HEK293 (cell line): Measurements from ENCODE around the gene SUSD6.

Experiments
- CTCF ChIA-PET: fragments of 350-600 bp; formaldehyde crosslinking; extraction: SDS; loops from one replicate; lab custom pipeline; 2021; ENCODE audit warnings: antibody characterized with exemption; lab: Yijun Ruan, JAX
- POLR2A ChIA-PET: fragments of 300-600 bp; formaldehyde crosslinking; extraction: SDS; loops from one replicate; lab custom pipeline; 2020; ENCODE audit warnings: antibody characterized with exemption, inconsistent platforms; lab: Yijun Ruan, JAX
- H3K27ac ChIP-seq: fragments of 200-500 bp; sonication (Bioruptor generic); 2 replicates; pipeline ENCODE4 v1.5.1; 2014; ENCODE audit warnings: low read depth, low read length, control low read depth, inconsistent platforms; ENCODE audit errors: extremely low read depth
- H3K36me3 ChIP-seq, 2 experiments: fragments of 200-500 bp in 1 of 2; sonication (Bioruptor generic) in 1 of 2; 1 replicate in 1 of 2; 2 replicates in 1 of 2; pipeline ENCODE4 v1.5.1; 2014 to 2017; ENCODE audit warnings: inconsistent platforms in 2 of 2, low read length in 2 of 2; ENCODE audit not compliant: control insufficient read depth in 2 of 2, insufficient read depth in 1 of 2
- H3K4me1 ChIP-seq: fragments of 200-500 bp; sonication (Bioruptor generic); 2 replicates; pipeline ENCODE4 v1.5.1; 2014; ENCODE audit warnings: mild to moderate bottlenecking, low read length, inconsistent platforms; ENCODE audit not compliant: control insufficient read depth, insufficient read depth
- H3K4me3 ChIP-seq: 2 replicates; pipeline ENCODE4 v1.5.1; 2011; ENCODE audit warnings: low read depth, mild to moderate bottlenecking, control low read depth, low read length, moderate library complexity
- H3K9me3 ChIP-seq: fragments of 200-500 bp; sonication (Bioruptor generic); 2 replicates; pipeline ENCODE4 v1.5.1; 2014; ENCODE audit warnings: low read depth, low read length, inconsistent platforms; ENCODE audit not compliant: control insufficient read depth, insufficient read depth
- ATF2 ChIP-seq: fragments of 450-650 bp; formaldehyde crosslinking; IDR thresholded peaks from 2 replicates; pipeline ENCODE4 v1.5.1; 2016; ENCODE audit warnings: missing biosample characterization, missing genetic modification characterization, low read depth
- CTCF ChIP-seq: fragments of 450-650 bp; formaldehyde crosslinking; IDR thresholded peaks from 2 replicates; pipeline ENCODE4 v1.5.1; 2016; ENCODE audit warnings: missing biosample characterization, missing genetic modification characterization
- KLF17 ChIP-seq: fragments of 450-650 bp; formaldehyde crosslinking; IDR thresholded peaks from 2 replicates; pipeline ENCODE4 v1.5.1; 2016; ENCODE audit warnings: missing biosample characterization, missing genetic modification characterization
- KLF7 ChIP-seq: fragments of 450-650 bp; formaldehyde crosslinking; IDR thresholded peaks from 2 replicates; pipeline ENCODE4 v1.5.1; 2016; ENCODE audit warnings: missing biosample characterization, missing genetic modification characterization, borderline replicate concordance
- PRDM1 ChIP-seq: fragments of 450-650 bp; formaldehyde crosslinking; IDR thresholded peaks from 2 replicates; pipeline ENCODE4; 2016; ENCODE audit warnings: missing biosample characterization, missing genetic modification characterization
- ZBTB10 ChIP-seq: fragments of 450-650 bp; formaldehyde crosslinking; IDR thresholded peaks from 2 replicates; pipeline ENCODE4 v1.5.1; 2016; ENCODE audit warnings: missing biosample characterization, missing genetic modification characterization
- ZBTB20 ChIP-seq: fragments of 450-650 bp; formaldehyde crosslinking; IDR thresholded peaks from 2 replicates; pipeline ENCODE4 v1.5.1; 2016; ENCODE audit warnings: missing biosample characterization, missing genetic modification characterization
- ZFHX2 ChIP-seq: fragments of 450-650 bp; formaldehyde crosslinking; conservative IDR thresholded peaks from 2 replicates; pipeline ENCODE4 v1.5.1; 2016; ENCODE audit warnings: missing biosample characterization, missing genetic modification characterization
- ZNF10 ChIP-seq: fragments of 450-650 bp; formaldehyde crosslinking; IDR thresholded peaks from 2 replicates; pipeline ENCODE4 v1.5.1; 2017; ENCODE audit warnings: missing biosample characterization, missing genetic modification characterization
- ZNF112 ChIP-seq: fragments of 450-650 bp; formaldehyde crosslinking; IDR thresholded peaks from 2 replicates; pipeline ENCODE4 v1.5.0; 2017; ENCODE audit warnings: missing biosample characterization, missing genetic modification characterization
- ZNF19 ChIP-seq: fragments of 450-650 bp; formaldehyde crosslinking; IDR thresholded peaks from 2 replicates; pipeline ENCODE4; 2016; ENCODE audit warnings: missing biosample characterization, missing genetic modification characterization, low read depth
- ZNF202 ChIP-seq: fragments of 450-650 bp; formaldehyde crosslinking; IDR thresholded peaks from 2 replicates; pipeline ENCODE4 v1.5.1; 2016; ENCODE audit warnings: missing biosample characterization, missing genetic modification characterization, borderline replicate concordance
- ZNF266 ChIP-seq: fragments of 450-650 bp; formaldehyde crosslinking; IDR thresholded peaks from 2 replicates; pipeline ENCODE4 v1.5.1; 2016; ENCODE audit warnings: missing biosample characterization, missing genetic modification characterization, low read depth
- ZNF473 ChIP-seq: fragments of 450-650 bp; formaldehyde crosslinking; IDR thresholded peaks from 2 replicates; pipeline ENCODE4 v1.5.1; 2017; ENCODE audit warnings: missing biosample characterization, missing genetic modification characterization
- ZNF513 ChIP-seq: fragments of 450-650 bp; IDR thresholded peaks from 2 replicates; pipeline ENCODE4 v1.5.1; 2018; ENCODE audit warnings: missing biosample characterization, missing genetic modification characterization
- ZNF514 ChIP-seq: fragments of 450-650 bp; formaldehyde crosslinking; IDR thresholded peaks from 2 replicates; pipeline ENCODE4 v1.5.1; 2016; ENCODE audit warnings: missing biosample characterization, missing genetic modification characterization
- ZNF549 ChIP-seq: fragments of 450-650 bp; IDR thresholded peaks from 2 replicates; pipeline ENCODE4 v1.5.1; 2018; ENCODE audit warnings: missing biosample characterization, missing genetic modification characterization, mild to moderate bottlenecking, inconsistent platforms, moderate library complexity
- ZNF610 ChIP-seq: fragments of 450-650 bp; formaldehyde crosslinking; IDR thresholded peaks from 2 replicates; pipeline ENCODE4 v1.5.1; 2016; ENCODE audit warnings: missing biosample characterization, missing genetic modification characterization, borderline replicate concordance
- ZNF626 ChIP-seq: fragments of 450-650 bp; sonication (Bioruptor Pico); formaldehyde crosslinking; IDR thresholded peaks from 2 replicates; pipeline ENCODE4 v1.5.1; 2018; ENCODE audit warnings: missing biosample characterization, missing genetic modification characterization, inconsistent platforms
- ZNF658 ChIP-seq: fragments of 450-650 bp; formaldehyde crosslinking; IDR thresholded peaks from 2 replicates; pipeline ENCODE4; 2016; ENCODE audit warnings: missing biosample characterization, missing genetic modification characterization
- ZNF660 ChIP-seq: fragments of 450-650 bp; IDR thresholded peaks from 2 replicates; pipeline ENCODE4 v1.5.1; 2018; ENCODE audit warnings: missing biosample characterization, mild to moderate bottlenecking, missing genetic modification characterization
- ZSCAN5A ChIP-seq: fragments of 450-650 bp; formaldehyde crosslinking; IDR thresholded peaks from 2 replicates; pipeline ENCODE4 v1.5.1; 2016; ENCODE audit warnings: missing biosample characterization, missing genetic modification characterization

The SUSD6 gene

GRCh38 chr14:69708049-69708448 lies 96.7 kb downstream of the SUSD6 start:
- TF ChIP-seq ATF2 (tag by site-specific recombination) (no peak), ZNF266 (no peak), ZSCAN5A (no peak), ZNF112 (tag by site-specific recombination) (no peak), ZNF10 (tag by site-specific recombination) (no peak), KLF7 (no peak), PRDM1 (tag by site-specific recombination) (no peak), ZNF660 (tag by site-specific recombination) (no peak), ZNF202 (tag by site-specific recombination) (no peak), ZNF658 (tag by site-specific recombination) (no peak), ZNF473 (tag by site-specific recombination) (no peak)
- ChIA-PET CTCF (no interaction called here), POLR2A (no interaction called here)
- H3K27ac ChIP-seq = no peak overlapping the region
- no peaks in the 10 kb centered on the region for H3K9me3 ChIP-seq
- peaks cover 14% of the 10 kb centered on the region for H3K4me1 ChIP-seq
- H3K4me3 ChIP-seq = no peak overlapping the region
- H3K36me3 ChIP-seq = peaks cover 0 to 43% of the 10 kb centered on the region in 2 experiments; a peak in 1 of 3 replicates

GRCh38 chr14:69708586-69709560 lies 97.5 kb downstream of the SUSD6 start:
- Histone ChIP-seq H3K27ac (no peak overlapping the region), H3K4me1 (peaks cover 22% of the 10 kb centered on the region), H3K9me3 (no peaks in the 10 kb centered on the region), H3K36me3 (peaks cover 0 to 37% of the 10 kb centered on the region in 2 experiments; a peak in 1 of 3 replicates), H3K4me3 (no peak overlapping the region)
- CTCF ChIA-PET = interaction anchor here (0.5 to 1.2 kb wide), 6 partner anchors 22 to 124 kb away, joined by 3 to 8 read pairs (median 3); no protein-coding TSS in a partner anchor
- POLR2A ChIA-PET = interaction anchor here (0.5 kb wide), 1 partner anchor 98 kb away, joined by 3 read pairs; the partner anchor contains the start of gene SUSD6
- TF ChIP-seq ZNF626 (tag by site-specific recombination) = no peak
- no peak for TF ChIP-seq CTCF (tag by site-specific recombination)
- no peak for TF ChIP-seq ZNF514 (tag by site-specific recombination)
- TF ChIP-seq ZNF549 (tag by site-specific recombination) = no peak
- no peak for TF ChIP-seq KLF17 (tag by site-specific recombination)
- no peak for TF ChIP-seq ZNF513
- TF ChIP-seq ZBTB20 (tag by site-specific recombination) = no peak
- TF ChIP-seq ZFHX2 = no peak
- no peak for TF ChIP-seq ZBTB10 (tag by site-specific recombination)
- TF ChIP-seq ZNF610 = no peak
- TF ChIP-seq ZNF19 = no peak
